ENCODE measurements around the gene CMTM7.

The CMTM7 gene

DNA sequence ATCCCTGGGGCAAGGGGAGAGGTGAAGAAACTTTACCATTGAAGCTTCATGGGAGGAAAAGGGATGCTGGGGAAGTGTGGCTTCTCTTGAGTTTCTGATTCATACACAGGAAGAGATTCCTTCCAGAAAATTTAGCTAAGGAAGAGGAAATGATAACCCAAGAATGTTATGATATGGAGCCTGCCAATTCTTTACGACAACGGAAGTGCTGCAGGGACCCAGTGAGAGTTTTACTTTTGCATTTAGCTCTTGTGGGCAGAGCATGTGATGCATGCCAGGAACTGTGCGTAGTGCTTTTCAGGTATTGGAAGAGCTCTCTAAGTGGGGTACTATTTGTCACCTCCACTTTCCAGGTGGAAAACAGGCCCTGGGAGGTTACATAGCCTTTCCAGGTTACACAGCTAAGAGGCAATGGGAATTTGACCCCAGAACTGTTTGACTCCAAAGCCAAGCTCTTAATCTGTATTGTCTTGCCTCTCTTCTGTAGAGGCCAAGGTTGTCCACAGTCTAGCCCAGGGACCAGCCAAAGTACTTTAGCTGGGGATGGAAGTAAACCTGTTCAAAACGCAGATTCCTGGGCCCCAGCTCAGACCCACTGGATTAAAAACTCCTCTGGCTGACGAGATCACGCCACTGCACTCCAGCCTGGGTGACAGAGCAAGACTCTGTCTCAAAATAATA is 23.0 kb downstream of the CMTM7 start:
- no peak for DNase-seq (ENCODE audit: low read depth)

- no peak for DNase-seq (ENCODE audit: low read depth)
Measured at GRCh38 chr3:32419742-32420125, 28.1 kb downstream of the CMTM7 start.

DNA sequence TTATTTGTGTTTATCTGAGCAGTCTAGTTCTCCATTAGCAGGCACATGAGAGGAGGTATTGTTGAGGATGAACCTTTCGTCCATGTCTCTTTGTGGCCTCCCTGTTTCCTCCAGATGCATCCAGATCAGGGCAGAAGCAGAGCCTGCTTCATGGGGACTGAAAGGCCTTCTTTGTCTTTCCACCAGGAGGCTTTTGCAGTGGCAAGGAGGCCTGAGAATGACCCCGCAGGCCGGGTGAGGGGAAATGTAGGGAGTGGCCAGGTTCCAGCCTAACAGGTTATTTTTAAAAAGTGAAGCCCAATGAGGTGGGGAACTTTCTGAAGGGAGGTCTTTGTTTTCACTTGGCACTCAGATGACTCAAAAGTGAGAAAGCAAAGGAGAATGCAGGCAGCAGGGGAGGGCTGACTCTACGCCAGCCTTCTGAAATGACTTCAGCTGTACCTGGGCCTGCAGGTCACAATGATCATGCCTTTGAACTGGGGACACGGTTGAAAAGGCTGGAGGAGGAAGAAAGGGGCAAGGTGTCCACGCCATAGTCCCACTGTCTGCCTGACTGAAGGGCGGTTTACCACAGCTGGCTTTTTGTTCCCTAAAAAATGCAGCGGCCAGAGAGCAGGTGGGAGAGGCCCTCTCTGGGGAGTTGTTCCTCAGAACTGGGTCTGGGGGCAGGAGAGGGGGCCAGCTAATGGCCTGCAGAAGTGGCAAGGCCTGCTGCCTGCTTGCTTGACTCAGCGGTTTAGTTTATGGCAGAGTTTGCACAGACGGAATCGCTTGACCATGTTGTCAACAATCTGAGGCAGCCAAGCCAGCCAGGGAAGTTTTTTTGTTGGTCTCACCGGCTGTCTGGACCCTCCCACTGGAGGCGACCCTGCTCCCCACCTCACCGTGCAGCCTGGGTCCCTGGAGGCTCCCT is 28.7 kb downstream of the CMTM7 start:
- DNase-seq (ENCODE audit: low read depth), result no peak

DNA sequence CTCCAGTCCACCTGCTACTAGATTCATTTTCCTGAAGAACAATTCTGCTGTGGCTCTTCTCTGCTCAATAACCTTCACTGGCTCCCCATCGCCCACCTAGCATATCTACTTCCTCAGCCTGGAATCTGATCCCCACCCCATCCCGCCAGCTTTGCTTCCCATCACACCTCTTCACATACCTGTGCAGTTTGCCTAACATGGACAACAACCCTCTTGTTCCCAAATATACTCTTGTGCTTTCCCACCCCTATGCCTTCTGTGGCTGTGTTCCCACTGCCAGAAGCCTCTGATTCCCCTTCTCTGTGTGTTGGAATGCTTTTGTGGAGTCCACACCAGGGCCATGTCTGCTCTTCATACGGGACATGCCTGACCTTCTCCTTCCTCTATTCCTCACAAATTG is 29.5 kb downstream of the CMTM7 start:
- no peak for DNase-seq (ENCODE audit: low read depth)

- DNase-seq (ENCODE audit: low read depth), result no peak
Measured at GRCh38 chr3:32421991-32422859, 30.6 kb downstream of the CMTM7 start.

DNA sequence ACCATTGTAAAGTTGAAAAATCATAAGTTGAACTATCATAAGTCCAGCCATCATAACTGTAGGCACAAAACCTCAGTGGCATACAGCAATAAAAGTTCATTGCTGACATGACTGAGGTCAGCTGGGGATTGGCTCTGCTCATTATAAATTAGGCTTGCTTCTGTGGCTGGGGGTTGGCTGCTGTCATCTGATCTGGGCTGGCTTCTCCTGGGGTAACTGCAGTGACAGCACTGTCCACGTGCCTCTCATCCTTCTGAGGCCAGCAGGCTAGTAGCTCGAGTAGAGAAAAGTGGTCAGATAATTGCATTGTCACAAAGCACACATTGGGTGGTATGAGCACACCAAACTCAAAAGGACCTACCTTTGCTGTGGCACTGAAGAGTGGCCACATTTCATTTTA is 31.3 kb downstream of the CMTM7 start:
- no peak for DNase-seq (ENCODE audit: low read depth)

- no peak for DNase-seq (ENCODE audit: low read depth)
Measured at GRCh38 chr3:32423534-32423933, 31.9 kb downstream of the CMTM7 start.

DNA sequence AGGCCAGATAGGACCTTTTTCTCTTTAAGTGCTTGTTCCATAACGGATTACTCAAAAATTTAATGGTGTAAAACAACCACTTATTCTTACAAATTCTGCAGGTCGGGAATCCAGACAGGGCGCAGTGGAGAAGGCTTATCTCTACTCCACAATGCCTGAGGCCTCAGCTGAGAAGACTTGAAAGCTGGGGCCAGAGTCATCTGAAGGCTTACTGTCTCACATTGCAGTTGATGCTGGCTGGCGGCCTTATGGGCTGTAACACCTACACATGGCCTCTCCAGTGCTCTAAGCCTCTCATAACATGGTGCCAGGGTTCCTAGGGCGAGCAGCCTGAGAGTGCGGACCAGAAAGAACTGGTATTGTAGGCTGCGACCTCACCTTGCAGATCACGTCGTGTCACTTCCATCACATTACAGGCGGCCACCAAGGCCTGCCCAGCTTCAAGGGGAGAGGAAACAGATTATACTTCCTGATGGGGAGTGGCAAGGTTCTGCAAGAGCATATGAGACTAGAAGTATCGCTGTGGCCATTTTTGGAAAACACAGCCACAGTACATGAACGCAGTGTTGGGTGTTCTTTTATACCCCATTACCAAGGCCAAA is 32.4 kb downstream of the CMTM7 start:
- DNase-seq (ENCODE audit: low read depth), result no peak

DNA sequence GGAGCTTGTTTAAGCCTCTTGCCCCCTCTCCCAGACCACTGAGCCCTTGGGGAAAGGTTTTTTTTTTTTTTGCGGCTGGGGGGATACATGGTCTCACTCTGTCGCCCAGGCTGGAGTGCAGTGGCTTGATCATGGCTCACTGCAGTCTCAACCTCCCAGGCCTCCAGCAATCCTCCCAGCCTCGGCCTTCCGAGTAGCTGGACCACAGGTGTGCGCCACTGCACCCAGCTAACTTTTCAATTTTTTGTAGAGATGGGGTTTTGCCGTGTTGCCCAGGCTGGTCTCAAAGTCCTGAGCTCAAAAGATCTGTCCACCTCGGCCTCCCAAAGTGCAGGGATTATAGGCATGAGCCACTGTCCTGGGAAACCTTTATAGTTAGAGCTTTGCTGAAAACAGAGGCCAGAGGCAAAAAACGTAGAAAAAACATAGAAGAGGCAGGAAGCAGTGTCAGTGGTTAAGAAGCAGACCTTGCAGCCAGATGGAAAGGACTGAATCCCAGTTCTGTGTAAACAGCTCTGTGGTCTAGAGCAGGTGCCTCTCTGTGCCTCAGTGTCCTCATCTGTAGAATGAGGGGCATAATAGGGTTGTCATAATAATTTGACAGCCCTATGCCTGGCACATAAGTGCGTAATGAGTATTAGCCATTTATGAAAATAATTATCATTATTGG is 33.1 kb downstream of the CMTM7 start:
- no peak for DNase-seq (ENCODE audit: low read depth)

DNA sequence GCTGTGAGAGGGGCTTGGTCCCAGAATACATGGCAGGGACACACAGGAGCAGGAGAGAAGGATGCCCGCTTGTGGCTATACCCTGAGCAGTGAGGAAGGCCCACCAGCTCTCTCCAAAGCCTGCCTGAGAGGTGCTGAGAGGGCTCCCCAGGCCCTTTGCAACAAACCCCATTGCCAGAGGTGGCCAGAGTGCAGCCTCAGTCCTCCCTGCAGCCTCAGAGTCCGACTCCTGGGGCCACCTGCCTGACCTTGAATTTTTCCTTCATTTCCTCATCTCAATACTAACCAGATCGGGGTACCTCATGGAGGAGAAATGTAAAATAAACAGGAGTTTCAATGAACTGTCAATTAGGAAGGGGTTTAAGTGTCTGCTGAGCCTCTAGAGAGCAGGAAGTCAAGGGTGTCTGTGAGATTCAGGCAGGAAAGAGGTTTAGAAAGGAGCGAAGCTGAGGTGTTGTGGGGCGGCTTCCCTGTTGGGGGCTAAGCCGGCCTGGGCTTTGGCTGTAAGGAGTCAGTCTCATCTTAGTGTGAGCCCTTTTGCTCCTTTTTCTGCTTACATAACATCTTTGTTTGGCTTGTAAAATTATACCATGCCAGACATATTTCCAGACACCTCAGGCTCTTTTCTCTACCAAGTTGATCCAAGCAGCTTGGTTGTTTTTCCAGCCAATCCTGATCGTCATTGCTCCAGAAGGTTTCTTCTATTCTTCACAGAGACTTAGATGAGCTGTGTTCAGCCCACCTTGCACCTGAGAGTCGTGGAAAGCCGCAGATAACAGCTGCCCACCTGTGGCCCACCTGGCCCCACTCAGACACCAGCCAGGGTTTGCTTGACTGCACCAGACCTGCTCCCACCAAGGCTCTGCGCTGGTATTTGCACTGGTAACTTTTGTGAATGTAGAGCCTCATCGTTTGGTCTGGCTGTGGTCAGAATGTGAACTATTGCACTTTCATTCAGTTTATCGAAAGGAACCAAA is 36.7 kb downstream of the CMTM7 start:
- no peak for DNase-seq (ENCODE audit: low read depth)

GRCh38 chr3:32430900-32431299 is 39.2 kb downstream of the CMTM7 start:
- DNase-seq (ENCODE audit: low read depth), result no peak

GRCh38 chr3:32431481-32431880 is 39.8 kb downstream of the CMTM7 start:
- no peak for DNase-seq (ENCODE audit: low read depth)

DNA sequence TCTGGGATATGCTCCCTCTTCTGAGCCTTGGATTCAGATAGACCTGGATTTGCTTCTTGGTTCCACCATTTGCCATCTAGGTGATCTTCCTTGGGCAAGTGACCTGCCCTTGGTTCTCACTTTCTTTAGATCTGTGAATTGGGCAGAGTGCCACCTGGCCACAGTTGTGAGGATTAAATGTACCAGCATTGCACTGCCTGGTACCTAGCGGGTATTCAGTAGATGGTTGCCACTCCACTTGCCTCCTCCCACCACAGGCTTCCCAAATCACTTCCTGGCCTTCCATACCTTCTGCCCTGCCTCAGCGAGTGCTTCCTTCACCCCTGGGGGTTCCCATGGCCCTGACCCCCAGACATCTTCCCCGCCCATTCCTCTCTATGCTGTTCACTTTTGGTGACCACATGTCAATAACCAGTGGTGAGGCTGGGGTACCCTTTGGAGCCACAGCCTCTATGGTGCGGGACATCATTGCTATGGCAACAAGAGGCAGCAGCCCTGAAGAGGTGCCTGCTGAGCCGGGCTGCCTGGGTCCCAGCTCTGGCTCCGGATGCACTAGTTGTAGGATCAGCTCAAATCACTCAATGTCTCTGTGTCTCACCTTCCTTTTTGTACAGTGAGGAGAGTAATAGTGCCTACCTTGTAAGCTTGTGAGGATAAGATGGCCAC is 40.5 kb downstream of the CMTM7 start:
- no peak for DNase-seq (ENCODE audit: low read depth)

DNA sequence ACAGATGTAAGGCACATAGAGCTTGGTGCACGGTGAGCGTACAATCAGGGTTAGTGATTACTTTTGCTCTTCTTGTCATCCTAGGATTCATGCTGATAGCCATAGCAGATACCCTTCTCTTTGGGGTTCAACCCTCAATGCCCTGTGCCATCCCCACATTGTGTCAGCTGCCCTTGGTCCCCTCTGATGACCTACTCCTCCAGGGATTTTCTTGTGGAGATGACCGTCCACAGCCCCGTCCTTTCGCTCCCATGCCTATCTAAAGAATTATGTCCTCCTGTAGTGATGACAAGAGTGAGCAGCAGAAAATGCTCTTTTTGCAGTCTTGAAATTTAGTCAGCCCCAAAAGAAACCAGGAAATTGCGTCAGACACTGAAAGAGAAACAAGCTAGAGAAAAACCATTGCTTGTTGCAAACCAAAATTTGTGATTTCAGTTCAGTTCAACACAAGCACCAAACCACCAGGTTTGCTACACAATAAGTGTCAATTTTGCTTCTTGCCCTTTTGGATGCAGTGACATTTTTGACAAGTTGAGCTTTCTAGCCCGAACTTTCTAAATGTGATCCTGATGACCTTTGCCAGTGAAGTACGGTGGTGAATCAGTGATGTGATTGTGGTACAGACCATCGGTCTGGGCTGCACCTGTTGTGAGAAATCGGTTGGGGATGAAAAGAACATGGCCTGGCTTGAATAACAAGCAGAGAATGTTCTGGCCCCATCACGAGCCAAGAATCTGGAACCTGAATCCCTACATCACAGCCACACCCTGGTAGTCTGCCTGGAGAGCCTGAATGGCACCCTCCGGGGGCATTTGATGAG is 41.3 kb downstream of the CMTM7 start:
- no peak for DNase-seq (ENCODE audit: low read depth)

DNA sequence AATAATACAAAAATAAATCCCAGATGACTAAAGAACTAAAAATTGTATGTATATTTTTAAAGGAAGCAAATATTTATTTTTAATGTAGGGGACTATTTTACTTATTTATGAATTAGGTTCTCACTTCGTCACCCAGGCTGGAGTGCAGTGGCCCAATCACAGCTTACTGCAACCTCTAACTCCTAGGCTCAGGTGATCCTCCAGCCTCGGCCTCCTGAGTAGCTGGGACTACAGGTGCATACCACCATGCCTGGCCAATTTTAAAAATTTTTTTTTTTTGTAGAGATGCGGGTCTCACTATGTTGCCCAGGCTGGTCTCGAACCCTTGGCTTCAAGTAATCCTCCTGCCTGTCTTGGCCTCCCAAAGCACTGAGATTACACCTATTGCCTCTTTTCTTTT is 42.6 kb downstream of the CMTM7 start:
- DNase-seq (ENCODE audit: low read depth), result no peak

GRCh38 chr3:32435911-32436815 is 44.5 kb downstream of the CMTM7 start:
- no peak for DNase-seq (ENCODE audit: low read depth)

DNA sequence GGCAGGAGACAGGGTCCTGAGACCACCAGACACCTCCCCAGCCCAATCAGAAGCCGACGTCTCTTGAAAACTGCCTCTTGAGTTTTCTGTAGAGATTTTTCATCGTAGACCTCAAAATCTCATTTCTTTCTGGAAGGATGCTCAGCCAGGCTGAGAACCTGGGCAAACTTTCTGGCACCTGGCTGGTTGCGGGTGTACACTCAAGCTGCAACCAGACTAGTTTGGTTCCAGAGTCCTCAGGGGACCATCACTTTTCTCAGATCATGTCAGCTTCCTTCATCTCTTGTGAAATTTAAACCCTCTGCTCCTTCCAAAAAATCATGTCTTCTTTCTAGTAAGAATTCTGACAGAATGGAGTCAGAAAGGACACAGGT is 45.1 kb downstream of the CMTM7 start:
- no peak for DNase-seq (ENCODE audit: low read depth)

- DNase-seq (ENCODE audit: low read depth), result no peak
Measured at GRCh38 chr3:32437896-32438295, 46.2 kb downstream of the CMTM7 start.
